SK-N-SH (cell line): ENCODE data around the gene NOP9. TPM values are rescaled to one million over a fixed set of nuclear protein-coding genes. Genes with fewer than 3 reads are reported as not detected.

Experiments used
- CTCF ChIA-PET: fragments of 300-600, 350-600 bp; formaldehyde crosslinking; extraction: SDS; loops from one replicate; lab custom pipeline; 2021; lab: Yijun Ruan, JAX
- POLR2A ChIA-PET: fragments of 350-600 bp; sonication (Branson Sonifier 250); formaldehyde crosslinking; extraction: SDS; loops from one replicate; lab custom pipeline; 2020; ENCODE audit warnings: antibody characterized with exemption, inconsistent platforms; lab: Yijun Ruan, JAX
- DNase-seq: peaks from one replicate; pipeline ENCODE4 v3.0.0; 2012
- H2AFZ ChIP-seq: fragments of 200-600 bp; sonication (generic); 2 replicates; pipeline ENCODE4 v1.8.1; 2016; ENCODE audit warnings: antibody characterized with exemption, mild to moderate bottlenecking, low read depth
- H3F3A ChIP-seq: fragments of 200-600 bp; sonication (generic); replicated peaks from 2 replicates; pipeline ENCODE3; 2016; ENCODE audit warnings: antibody characterized with exemption, mild to moderate bottlenecking; ENCODE audit not compliant: insufficient read depth
- H3K27ac ChIP-seq, 2 experiments: fragments of 200-500 bp in 1 of 2; fragments of 200-600 bp in 1 of 2; sonication (Bioruptor generic) in 1 of 2; sonication (generic), shearing (Covaris generic) in 1 of 2; 2 replicates each; pipeline versions ENCODE4 v1.5.1 to v1.6.1; 2014 to 2016; ENCODE audit warnings: low read depth in 2 of 2, inconsistent platforms in 1 of 2, low read length in 1 of 2, mild to moderate bottlenecking in 1 of 2, mixed read lengths in 1 of 2
- H3K27me3 ChIP-seq: fragments of 200-600 bp; sonication (generic), shearing (Covaris generic); 2 replicates; pipeline ENCODE4 v1.6.1; 2016; ENCODE audit warnings: mixed run types; ENCODE audit not compliant: insufficient read depth
- H3K36me3 ChIP-seq, 2 experiments: fragments of 200-500 bp in 1 of 2; fragments of 200-600 bp in 1 of 2; sonication (Bioruptor generic) in 1 of 2; sonication (generic) in 1 of 2; replicated peaks in 1 of 2; 2 replicates each; pipeline versions ENCODE3 to v1.5.1; 2014 to 2016; ENCODE audit warnings: low read length in 1 of 2, mild to moderate bottlenecking in 1 of 2; ENCODE audit not compliant: insufficient read depth in 2 of 2, control insufficient read depth in 1 of 2
- H3K4me1 ChIP-seq, 2 experiments: fragments of 200-500 bp in 1 of 2; fragments of 200-600 bp in 1 of 2; sonication (Bioruptor generic) in 1 of 2; sonication (generic), shearing (Covaris generic) in 1 of 2; 2 replicates each; pipeline versions ENCODE4 v1.5.1 to v1.6.1; 2014 to 2016; ENCODE audit warnings: low read depth in 1 of 2, low read length in 1 of 2, mixed run types in 1 of 2; ENCODE audit not compliant: insufficient read depth in 2 of 2, control insufficient read depth in 1 of 2
- H3K4me2 ChIP-seq: fragments of 200-600 bp; sonication (generic), shearing (Covaris generic); 2 replicates; pipeline ENCODE4 v1.6.1; 2017; ENCODE audit warnings: mixed run types
- H3K4me3 ChIP-seq, 2 experiments: fragments of 200-500 bp in 1 of 2; fragments of 200-600 bp in 1 of 2; sonication (Bioruptor generic) in 1 of 2; sonication (generic), shearing (Covaris generic) in 1 of 2; 2 replicates each; pipeline versions ENCODE4 v1.5.1 to v1.8.1; 2014 to 2016; ENCODE audit warnings: low read depth in 2 of 2, inconsistent platforms in 1 of 2, low read length in 1 of 2, mild to moderate bottlenecking in 1 of 2, mixed read lengths in 1 of 2, moderate library complexity in 1 of 2
- H3K79me2 ChIP-seq: fragments of 200-600 bp; sonication (generic); 2 replicates; pipeline ENCODE4 v1.8.1; 2017; ENCODE audit warnings: mild to moderate bottlenecking; ENCODE audit not compliant: insufficient read depth
- H3K9ac ChIP-seq: fragments of 200-600 bp; sonication (generic); 2 replicates; pipeline ENCODE4 v1.6.1; 2017; ENCODE audit warnings: mixed run types
- H3K9me2 ChIP-seq: fragments of 200-600 bp; sonication (generic); 2 replicates; pipeline ENCODE4 v1.6.1; 2017; ENCODE audit warnings: mixed run types
- H3K9me3 ChIP-seq: fragments of 200-600 bp; sonication (generic); 2 replicates; pipeline ENCODE4 v1.6.1; 2017; ENCODE audit warnings: mixed run types, mild to moderate bottlenecking, moderate library complexity
- H4K20me1 ChIP-seq: fragments of 200-600 bp; sonication (generic); 2 replicates; pipeline ENCODE4 v1.6.1; 2017; ENCODE audit warnings: mild to moderate bottlenecking, mixed run types; ENCODE audit not compliant: insufficient read depth
- ELF1 ChIP-seq: IDR thresholded peaks from 2 replicates; pipeline ENCODE4 v1.4.0; 2012
- EZH2phosphoT487 ChIP-seq: fragments of 200-600 bp; sonication (generic); IDR thresholded peaks from 2 replicates; pipeline ENCODE4 v1.6.1; 2017; ENCODE audit warnings: low read depth, mixed run types, mild to moderate bottlenecking, antibody characterized with exemption, moderate library complexity, borderline replicate concordance
- FOSL2 ChIP-seq: IDR thresholded peaks from 2 replicates; pipeline ENCODE4 v1.4.0; 2012; ENCODE audit warnings: low read depth, mild to moderate bottlenecking, moderate library complexity, borderline replicate concordance
- FOXM1 ChIP-seq: IDR thresholded peaks from 2 replicates; pipeline ENCODE4 v1.4.0; 2012; ENCODE audit warnings: low read depth, mild to moderate bottlenecking
- GATA2 ChIP-seq: sonication (generic); formaldehyde crosslinking; IDR thresholded peaks from 2 replicates; pipeline ENCODE4 v1.5.0; 2020; ENCODE audit warnings: mild to moderate bottlenecking, missing genetic modification reagents
- MEF2A ChIP-seq: IDR thresholded peaks from 2 replicates; pipeline ENCODE4 v1.4.0; 2012; ENCODE audit warnings: low read depth, borderline replicate concordance
- MXI1 ChIP-seq: IDR thresholded peaks from 2 replicates; pipeline ENCODE4 v1.6.1; 2012; ENCODE audit warnings: mild to moderate bottlenecking, low read depth, low read length, improper control_type of control experiment
- NRF1 ChIP-seq: IDR thresholded peaks from 2 replicates; pipeline ENCODE4 v1.6.1; 2012; ENCODE audit warnings: low read depth, mild to moderate bottlenecking, low read length
- POLR2AphosphoS5 ChIP-seq: IDR thresholded peaks from 2 replicates; pipeline ENCODE4 v1.6.1; 2012; ENCODE audit warnings: low read depth, low read length
- RCOR1 ChIP-seq: fragments of 150-350 bp; IDR thresholded peaks from 2 replicates; pipeline ENCODE4 v1.6.1; 2017; ENCODE audit warnings: antibody characterized with exemption, low read length
- REST ChIP-seq: IDR thresholded peaks from 2 replicates; pipeline ENCODE4 v1.6.1; 2012; ENCODE audit warnings: mild to moderate bottlenecking, low read depth, low read length, moderate library complexity
- RFX5 ChIP-seq: IDR thresholded peaks from 2 replicates; pipeline ENCODE4 v1.6.1; 2012; ENCODE audit warnings: mild to moderate bottlenecking, improper control_type of control experiment, low read length
- RXRA ChIP-seq: IDR thresholded peaks from 2 replicates; pipeline ENCODE4 v1.4.0; 2012; ENCODE audit warnings: low read depth, mild to moderate bottlenecking, borderline replicate concordance
- SIN3A ChIP-seq: IDR thresholded peaks from 2 replicates; pipeline ENCODE4 v1.6.1; 2012; ENCODE audit warnings: low read depth, mild to moderate bottlenecking, low read length, moderate library complexity, borderline replicate concordance
- SMC3 ChIP-seq: IDR thresholded peaks from 2 replicates; pipeline ENCODE4 v1.6.1; 2012; ENCODE audit warnings: low read depth, low read length, improper control_type of control experiment
- TAF1 ChIP-seq: IDR thresholded peaks from 2 replicates; pipeline ENCODE4 v1.6.1; 2012; ENCODE audit warnings: low read depth, mild to moderate bottlenecking, low read length, moderate library complexity, borderline replicate concordance
- TCF12 ChIP-seq: IDR thresholded peaks from 2 replicates; pipeline ENCODE4 v1.4.0; 2012
- USF1 ChIP-seq: IDR thresholded peaks from 2 replicates; pipeline ENCODE4 v1.4.0; 2012; ENCODE audit warnings: low read depth, borderline replicate concordance
- WGBS: methylation state at CpG from one replicate; pipeline ENCODE4 v1.1.6; 2017; ENCODE audit warnings: low lambda C conversion rate; 5-methylcytosine and 5-hydroxymethylcytosine counted together
- polyA plus RNA-seq, 3 experiments: library from polyadenylated mRNA; depleted of rRNA; stranded (reverse); fragments of >200 nt; gene quantifications; 2 replicates each; pipeline ENCODE4 v1.2.3, GENCODE V29; 2012

The NOP9 gene
- polyA plus RNA-seq, 1 of the 3 experiments (the other 2 are of a cell fraction) = 11.9 TPM

- H2AFZ ChIP-seq = no peak overlapping the region
- DNase-seq = no peak
- peaks cover 73% of the 10 kb centered on the region for H3K27me3 ChIP-seq
- H3K4me2 ChIP-seq = no peak overlapping the region
- H3K9ac ChIP-seq = no peak overlapping the region
- no peaks in the 10 kb centered on the region for H4K20me1 ChIP-seq
- no peak overlapping the region for H3K27ac ChIP-seq
- CTCF ChIA-PET = interaction anchor here (1.0 to 12.7 kb wide), 6 partner anchors 8 to 94 kb away, joined by 3 to 445 read pairs (median 7); partner anchors contain the start of genes ADCY4, CBLN3, KHNYN and SDR39U1
- no peaks in the 10 kb centered on the region for H3K9me2 ChIP-seq
- H3K36me3 ChIP-seq = no peaks in the 10 kb centered on the region
- no peaks in the 10 kb centered on the region for H3K79me2 ChIP-seq
- 72% methylated on average over 4 of the region's 4 CpGs for WGBS
- H3K4me3 ChIP-seq = no peak overlapping the region
- H3F3A ChIP-seq = no peaks in the 10 kb centered on the region
- TF ChIP-seq TAF1 (no peak), EZH2phosphoT487 (no peak), POLR2AphosphoS5 (no peak), SIN3A (no peak), RXRA (no peak), SMC3 (no peak)
- H3K9me3 ChIP-seq = no peaks in the 10 kb centered on the region
- no peaks in the 10 kb centered on the region for H3K4me1 ChIP-seq
- POLR2A ChIA-PET = no interaction called here
These were observed 43.2 kb downstream of the NOP9 start for GRCh38 chr14:24342889-24343288.

GRCh38 chr14:24343795-24344660 is 44.4 kb downstream of the NOP9 start:
- H3K36me3 ChIP-seq = no peaks in the 10 kb centered on the region
- no peaks in the 10 kb centered on the region for H4K20me1 ChIP-seq
- TF ChIP-seq TCF12 (no peak), FOXM1 (no peak), RCOR1 (no peak), MXI1 (no peak), ELF1 (no peak), NRF1 (no peak), TAF1 (no peak), RXRA (no peak), GATA2 (CRISPR knock-in tag) (no peak), REST (no peak), MEF2A (no peak), RFX5 (no peak), FOSL2 (no peak), SMC3 (no peak), USF1 (no peak)
- peaks cover 81% of the 10 kb centered on the region for H3K27me3 ChIP-seq
- H3K79me2 ChIP-seq = no peaks in the 10 kb centered on the region
- H2AFZ ChIP-seq = no peak overlapping the region
- H3K4me2 ChIP-seq = no peak overlapping the region
- ChIA-PET CTCF (interaction anchor here (1.0 to 5.6 kb wide), 8 partner anchors 9 to 92 kb away, joined by 3 to 98 read pairs (median 14); partner anchors contain the start of genes ADCY4 and CIDEB), POLR2A (no interaction called here)
- no peak overlapping the region for H3K4me3 ChIP-seq
- H3K9ac ChIP-seq = no peak overlapping the region
- H3F3A ChIP-seq = no peaks in the 10 kb centered on the region
- no peak overlapping the region for H3K27ac ChIP-seq
- H3K9me3 ChIP-seq = no peaks in the 10 kb centered on the region
- H3K9me2 ChIP-seq = no peaks in the 10 kb centered on the region
- no peak for DNase-seq
- 35% methylated on average over 7 of the region's 7 CpGs for WGBS
- no peaks in the 10 kb centered on the region for H3K4me1 ChIP-seq
